GM12878 (cell line): Measurements from ENCODE around the gene S100P. TPM values are rescaled to one million over a fixed set of nuclear protein-coding genes. Genes with fewer than 3 reads are reported as not detected.

Experiments
- ATAC-seq: fragments of 200-7000 bp; cut with Tn5 transposase; 3 replicates; pipeline ENCODE4 v1.9.1; 2020; ENCODE audit warnings: mild to moderate bottlenecking, moderate library complexity
- BruUV-seq: library from RNA; stranded (reverse); fragments of 400-500 nt; replicated peaks from 2 replicates; lab custom pipeline; 2021; lab: Mats Ljungman, UMichigan
- CTCF ChIA-PET: fragments of 300-600 bp; sonication (Branson Sonifier 250); formaldehyde crosslinking; extraction: SDS; loops from one replicate; lab custom pipeline; 2021; ENCODE audit warnings: inconsistent platforms; lab: Yijun Ruan, JAX
- POLR2A ChIA-PET: fragments of 350-600 bp; formaldehyde crosslinking; extraction: SDS; loops from one replicate; lab custom pipeline; 2021; ENCODE audit warnings: inconsistent platforms; lab: Charles Lee
- RAD21 ChIA-PET: fragments of 300-600 bp; sonication (Branson Sonifier 250); formaldehyde crosslinking; loops from one replicate; lab custom pipeline; 2023; ENCODE audit warnings: antibody characterized with exemption; ENCODE audit not compliant: unreplicated experiment; lab: Charles Lee
- SMC1A ChIA-PET: fragments of 300-600 bp; sonication (Branson Sonifier 250); formaldehyde crosslinking; loops from one replicate; lab custom pipeline; 2023; ENCODE audit not compliant: unreplicated experiment, uncharacterized antibody; lab: Charles Lee
- DNase-seq: peaks from one replicate; pipeline ENCODE4 v3.0.0-alpha.2; 2011; ENCODE audit warnings: low read depth, low spot score
- FAIRE-seq: peaks from 3 replicates; lab custom pipeline; 2011; peaks lifted over from hg19 to GRCh38; lab: Jason Lieb, UNC
- H2AFZ ChIP-seq: 2 replicates; pipeline ENCODE4 v1.6.0; 2011; ENCODE audit warnings: low read depth, low read length, control low read depth; ENCODE audit not compliant: control insufficient read depth
- H3K27ac ChIP-seq: 2 replicates; pipeline ENCODE4 v1.5.1; 2011; ENCODE audit warnings: control low read depth; ENCODE audit not compliant: control insufficient read depth, insufficient read depth
- H3K27me3 ChIP-seq, 2 experiments: replicated peaks in 1 of 2; 2 replicates each; pipeline versions ENCODE4 v1.6.0 to v1.6.1; 2011; ENCODE audit warnings: low read length in 1 of 2; ENCODE audit not compliant: control insufficient read depth in 2 of 2, insufficient read depth in 2 of 2
- H3K36me3 ChIP-seq, 2 experiments: 2 replicates each; pipeline ENCODE4 v1.5.1; 2011; ENCODE audit warnings: low read length in 1 of 2; ENCODE audit not compliant: control insufficient read depth in 2 of 2, insufficient read depth in 2 of 2
- H3K4me1 ChIP-seq: 2 replicates; pipeline ENCODE4 v1.6.1; 2011; ENCODE audit warnings: mild to moderate bottlenecking, low read length, moderate library complexity, mixed read lengths; ENCODE audit not compliant: control insufficient read depth, insufficient read depth
- H3K4me2 ChIP-seq: 2 replicates; pipeline ENCODE4 v1.6.0; 2011; ENCODE audit warnings: control low read depth; ENCODE audit not compliant: control insufficient read depth, insufficient read depth
- H3K4me3 ChIP-seq: fragments of 200-600 bp; sonication (generic); 2 replicates; pipeline ENCODE4 v1.5.1; 2016
- H3K79me2 ChIP-seq: 2 replicates; pipeline ENCODE4 v1.6.0; 2011; ENCODE audit warnings: low read length; ENCODE audit not compliant: control insufficient read depth, insufficient read depth
- H3K9ac ChIP-seq: 2 replicates; pipeline ENCODE4 v1.8.0; 2011; ENCODE audit warnings: low read length, control low read depth, mixed read lengths; ENCODE audit not compliant: control insufficient read depth, insufficient read depth
- H3K9me3 ChIP-seq: replicated peaks from 3 replicates; pipeline ENCODE4 v1.5.1; 2011; ENCODE audit warnings: mild to moderate bottlenecking, low read length; ENCODE audit not compliant: control insufficient read depth, insufficient read depth
- H4K20me1 ChIP-seq: 2 replicates; pipeline ENCODE4 v1.6.0; 2011; ENCODE audit not compliant: control insufficient read depth, insufficient read depth
- SIX5 ChIP-seq: IDR thresholded peaks from 2 replicates; pipeline ENCODE4 v1.6.1; 2011; ENCODE audit warnings: mild to moderate bottlenecking, low read depth, low read length, moderate library complexity; ENCODE audit not compliant: severe bottlenecking
- SMAD1 ChIP-seq: fragments of 450-650 bp; IDR thresholded peaks from 2 replicates; pipeline ENCODE4 v1.6.1; 2018; ENCODE audit warnings: mild to moderate bottlenecking, low read depth; ENCODE audit not compliant: partially characterized antibody
- WGBS: methylation state at CpG from one replicate; pipeline ENCODE4 v1.1.6; 2016; ENCODE audit warnings: low lambda C conversion rate; ENCODE audit not compliant: insufficient replicate concordance, insufficient coverage; ENCODE audit errors: missing lambda C conversion rate; 5-methylcytosine and 5-hydroxymethylcytosine counted together
- in situ Hi-C: fragments of 300-500 bp; cut with MboI; formaldehyde crosslinking; loops from 9 replicates; pipeline ENCODE4 v1.14.3; 2018; ENCODE audit warnings: mixed read lengths
- intact Hi-C: fragments of 100-400 bp; cut with micrococcal nuclease; formaldehyde crosslinking; loops from one replicate; pipeline ENCODE4 v1.14.2; 2022; ENCODE audit not compliant: unreplicated experiment
- polyA plus RNA-seq, 11 experiments: library from polyadenylated mRNA; depleted of rRNA in 4 of 11; unstranded in 6 of 11; stranded (reverse) in 5 of 11; fragments of >200 nt; fragmentation: Nextera tagmentation in 4 of 11; fragmentation: Illumina TruSeq in 1 of 11; extraction: Ambion mirVana in 4 of 11; extraction: Trizol in 1 of 11; gene quantifications; 1 replicate in 1 of 11; 2 replicates in 10 of 11; pipeline versions ENCODE4 v1.2.1 to v1.2.3, GENCODE V29; 2011 to 2016; ENCODE audit warnings: inconsistent platforms in 2 of 11, missing spikeins in 2 of 11, low read depth in 1 of 11
- total RNA-seq, 4 experiments: library from RNA; depleted of rRNA in 3 of 4; stranded (reverse); fragments of >200 nt in 3 of 4; fragmentation: Illumina TruSeq in 1 of 4; extraction: Trizol in 1 of 4; gene quantifications; 2 replicates each; pipeline versions ENCODE4 v1.2.1 to v1.2.3, GENCODE V29; 2013 to 2021

S100P gene
- total and polyA plus RNA-seq, 10 of the 15 experiments (the other 5 are each of a cell fraction or from before 2014, with no cell fraction given): 0.90 TPM; not detected in 9

GRCh38 chr4:6716958-6717655, 23.4 kb downstream of the S100P start:
- no peaks in the 10 kb centered on the region; the same call in 2 of the 3 replicates for H3K9me3 ChIP-seq
- in situ Hi-C loops: no loop called here
- no peak for FAIRE-seq
- intact Hi-C loops: loop anchor here (1.0 to 5.0 kb wide), 4 partner anchors 42 to 270 kb away; partner anchors contain the start of gene KIAA0232
- CTCF ChIA-PET: interaction anchor here (0.7 to 9.8 kb wide), 22 partner anchors 8 to 366 kb away, joined by 3 to 277 read pairs (median 4); partner anchors contain the start of gene GRPEL1
- peak; percentile 1 for TF ChIP-seq SIX5
- no peak for TF ChIP-seq SMAD1
- RAD21 ChIA-PET: interaction anchor here (0.6 to 7.4 kb wide), 18 partner anchors 10 to 448 kb away, joined by 3 to 155 read pairs (median 4); partner anchors contain the start of genes GRPEL1 and TBC1D14
- H2AFZ ChIP-seq: no peak overlapping the region
- peak overlapping the region; percentile 81 for H3K27ac ChIP-seq
- H3K9ac ChIP-seq: peak overlapping the region; percentile 90
- DNase-seq: no peak
- POLR2A ChIA-PET: interaction anchor here (0.6 to 2.1 kb wide), 13 partner anchors 15 to 356 kb away, joined by 3 to 9 read pairs (median 3); partner anchors contain the start of gene GRPEL1
- H4K20me1 ChIP-seq: peaks cover 3% of the 10 kb centered on the region; the same call in 1 of the 2 replicates
- ATAC-seq: no peak
- H3K27me3 ChIP-seq: no peaks in the 10 kb centered on the region
- no peaks in the 10 kb centered on the region for H3K36me3 ChIP-seq
- H3K4me3 ChIP-seq: peak overlapping the region; percentile 92
- H3K4me1 ChIP-seq: peaks cover 7% of the 10 kb centered on the region
- H3K4me2 ChIP-seq: peak overlapping the region; percentile 66
- SMC1A ChIA-PET: interaction anchor here (0.7 to 6.2 kb wide), 21 partner anchors 10 to 350 kb away, joined by 3 to 153 read pairs (median 4); partner anchors contain the start of gene GRPEL1
- 24% methylated on average over 7 of the region's 7 CpGs for WGBS
- peaks cover 18% of the 10 kb centered on the region for H3K79me2 ChIP-seq
- no TSS peak for BruUV-seq
